Colonic mucosa (tissue), 4 donors: ENCODE data around the gene HOXA13. TPM values are rescaled to one million over a fixed set of nuclear protein-coding genes. Genes with fewer than 3 reads are reported as not detected.

Experiments used
- DNase-seq: peaks from one replicate; pipeline ENCODE4 v3.0.0-alpha.2; 2020
- H3K27ac ChIP-seq: fragments of 200-600 bp; one replicate; pipeline ENCODE4 v1.8.0; 2021
- H3K27me3 ChIP-seq: fragments of 200-600 bp; one replicate; pipeline ENCODE4 v1.8.0; 2021
- H3K36me3 ChIP-seq: fragments of 200-600 bp; one replicate; pipeline ENCODE4 v1.8.0; 2021
- H3K4me1 ChIP-seq: fragments of 200-600 bp; one replicate; pipeline ENCODE4 v1.8.0; 2021; ENCODE audit warnings: mild to moderate bottlenecking
- H3K4me3 ChIP-seq: fragments of 200-600 bp; one replicate; pipeline ENCODE4 v1.8.0; 2021
- H3K9ac ChIP-seq, 2 donors: one replicate each; pipeline ENCODE4 v1.7.0; 2013; ENCODE audit warnings: control low read depth in 2 of 2, low read depth in 2 of 2, low read length in 2 of 2
- H3K9me3 ChIP-seq: fragments of 200-600 bp; one replicate; pipeline ENCODE4 v1.8.0; 2021
- CTCF ChIP-seq: fragments of 200-600 bp; IDR thresholded peaks from one replicate; pipeline ENCODE4 v1.8.0; 2022; ENCODE audit warnings: antibody characterized with exemption, mild to moderate bottlenecking
- intact Hi-C: fragments of 100-400 bp; cut with DNase I; formaldehyde crosslinking; loops from one replicate; pipeline ENCODE4 v1.14.1; 2022
- total RNA-seq, 2 donors: library from RNA; stranded (reverse); fragmentation: NEBNext Ultra II Directional in 1 of 2; extraction: Animal tissue kit (Norgen Biotek cat#: 25700) in 1 of 2; gene quantifications; one replicate each; pipeline ENCODE4 v1.2.1, GENCODE V29; 2021
- donor health status: healthy.
- donor health status: DM: no; HTN: no; CAD: no.
- donor health status: DM: no; HTN: no; CAD: no.

The HOXA13 gene
- total RNA-seq, 2 donors from 2014 or later: 22.7 to 33.8 TPM

GRCh38 chr7:27172315-27172774, 27.5 kb downstream of the HOXA13 start:
- Histone ChIP-seq H3K27me3 (peaks cover 10% of the 10 kb centered on the region), H3K27ac (peak overlapping the region; percentile 94), H3K36me3 (no peaks in the 10 kb centered on the region), H3K4me1 (no peaks in the 10 kb centered on the region), H3K4me3 (peak overlapping the region; percentile 57), H3K9me3 (no peaks in the 10 kb centered on the region), H3K9ac (peak overlapping the region; percentile 92 to 98)
- TF ChIP-seq CTCF: no peak
- intact Hi-C loops: no loop called here
- DNase-seq: no peak

GRCh38 chr7:27171637-27172314, 28.1 kb downstream of the HOXA13 start:
- Histone ChIP-seq H3K4me3 (peak overlapping the region; percentile 57), H3K27me3 (peaks cover 10% of the 10 kb centered on the region), H3K9me3 (no peaks in the 10 kb centered on the region), H3K4me1 (no peaks in the 10 kb centered on the region), H3K36me3 (no peaks in the 10 kb centered on the region), H3K27ac (peak overlapping the region; percentile 94), H3K9ac (peak overlapping the region; percentile 92 to 98)
- intact Hi-C loops: no loop called here
- TF ChIP-seq CTCF: no peak
- DNase-seq: no peak

GRCh38 chr7:27171325-27171636, 28.6 kb downstream of the HOXA13 start:
- TF ChIP-seq CTCF: no peak
- Histone ChIP-seq H3K27me3 (peaks cover 12% of the 10 kb centered on the region), H3K9ac (peak overlapping the region; percentile 31 to 98), H3K4me1 (no peaks in the 10 kb centered on the region), H3K9me3 (no peaks in the 10 kb centered on the region), H3K36me3 (no peaks in the 10 kb centered on the region), H3K4me3 (peak overlapping the region; percentile 57), H3K27ac (peak overlapping the region; percentile 94)
- DNase-seq: no peak
- intact Hi-C loops: no loop called here

GRCh38 chr7:27170426-27171324, 29.2 kb downstream of the HOXA13 start:
- Histone ChIP-seq H3K4me1 (no peaks in the 10 kb centered on the region), H3K27ac (peak overlapping the region; percentile 94), H3K36me3 (no peaks in the 10 kb centered on the region), H3K4me3 (peak overlapping the region; percentile 57), H3K27me3 (peaks cover 17% of the 10 kb centered on the region), H3K9ac (peak overlapping the region; percentile 91 to 98), H3K9me3 (no peaks in the 10 kb centered on the region)
- intact Hi-C loops: no loop called here
- DNase-seq: no peak
- TF ChIP-seq CTCF: no peak

- H3K36me3 ChIP-seq: no peaks in the 10 kb centered on the region
- H3K9ac ChIP-seq: peak overlapping the region; percentile 91 to 98
- no peaks in the 10 kb centered on the region for H3K9me3 ChIP-seq
- peak overlapping the region; percentile 57 for H3K4me3 ChIP-seq
- DNase-seq: no peak
- H3K4me1 ChIP-seq: no peaks in the 10 kb centered on the region
- H3K27me3 ChIP-seq: peaks cover 17% of the 10 kb centered on the region
- H3K27ac ChIP-seq: peak overlapping the region; percentile 94
- intact Hi-C loops: loop anchor here (5.0 kb wide), 1 partner anchor 1313 kb away; no protein-coding TSS in a partner anchor
- no peak for TF ChIP-seq CTCF
These were observed 30.0 kb downstream of the HOXA13 start for GRCh38 chr7:27169658-27170425.
